ENCODE measurements around the gene PDGFB.

PDGFB gene

GRCh38 chr22:39194098-39194497 is 50.7 kb downstream of the PDGFB start:
- DNase-seq = no peak

DNA sequence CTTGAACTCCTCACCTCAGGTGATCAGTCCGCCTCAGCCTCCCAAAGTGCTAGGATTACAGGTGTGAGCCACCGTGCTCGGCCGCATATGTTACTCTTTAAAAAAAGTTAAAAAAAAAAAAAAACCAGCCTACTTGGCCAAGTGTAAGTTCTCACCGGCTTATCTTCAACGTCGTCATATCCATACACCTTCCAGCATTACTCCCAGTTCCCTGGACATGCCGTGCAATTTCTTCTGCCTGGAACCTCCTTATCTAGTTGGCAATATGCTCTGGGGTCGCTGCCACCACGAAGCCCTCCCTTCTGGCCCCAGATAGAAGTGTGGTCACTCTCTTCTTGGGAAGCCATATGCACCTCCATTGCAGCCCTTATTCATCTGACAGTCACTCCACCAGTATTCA is 56.0 kb downstream of the PDGFB start:
- DNase-seq = no peak

DNA sequence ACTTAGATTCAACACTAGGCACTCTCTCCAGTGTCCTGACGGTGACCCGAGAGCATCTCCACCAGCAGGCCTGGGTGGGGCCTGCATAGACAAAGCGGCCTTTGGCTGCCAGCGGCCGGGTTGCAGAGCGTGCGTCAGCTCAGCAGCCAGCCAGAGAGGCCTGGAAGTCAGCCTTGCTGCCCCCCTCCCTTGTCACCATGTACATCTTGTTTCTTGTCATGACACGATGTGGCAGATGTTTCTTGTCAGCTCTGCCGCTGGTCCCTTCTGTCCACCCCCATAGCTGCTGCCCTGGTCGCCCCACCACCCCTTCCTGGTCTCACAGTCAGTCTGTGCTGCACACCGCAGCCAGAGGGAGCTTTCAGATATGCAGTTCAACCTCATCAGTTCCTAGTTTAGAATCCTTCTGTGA is 59.2 kb downstream of the PDGFB start:
- DNase-seq = no peak

DNA sequence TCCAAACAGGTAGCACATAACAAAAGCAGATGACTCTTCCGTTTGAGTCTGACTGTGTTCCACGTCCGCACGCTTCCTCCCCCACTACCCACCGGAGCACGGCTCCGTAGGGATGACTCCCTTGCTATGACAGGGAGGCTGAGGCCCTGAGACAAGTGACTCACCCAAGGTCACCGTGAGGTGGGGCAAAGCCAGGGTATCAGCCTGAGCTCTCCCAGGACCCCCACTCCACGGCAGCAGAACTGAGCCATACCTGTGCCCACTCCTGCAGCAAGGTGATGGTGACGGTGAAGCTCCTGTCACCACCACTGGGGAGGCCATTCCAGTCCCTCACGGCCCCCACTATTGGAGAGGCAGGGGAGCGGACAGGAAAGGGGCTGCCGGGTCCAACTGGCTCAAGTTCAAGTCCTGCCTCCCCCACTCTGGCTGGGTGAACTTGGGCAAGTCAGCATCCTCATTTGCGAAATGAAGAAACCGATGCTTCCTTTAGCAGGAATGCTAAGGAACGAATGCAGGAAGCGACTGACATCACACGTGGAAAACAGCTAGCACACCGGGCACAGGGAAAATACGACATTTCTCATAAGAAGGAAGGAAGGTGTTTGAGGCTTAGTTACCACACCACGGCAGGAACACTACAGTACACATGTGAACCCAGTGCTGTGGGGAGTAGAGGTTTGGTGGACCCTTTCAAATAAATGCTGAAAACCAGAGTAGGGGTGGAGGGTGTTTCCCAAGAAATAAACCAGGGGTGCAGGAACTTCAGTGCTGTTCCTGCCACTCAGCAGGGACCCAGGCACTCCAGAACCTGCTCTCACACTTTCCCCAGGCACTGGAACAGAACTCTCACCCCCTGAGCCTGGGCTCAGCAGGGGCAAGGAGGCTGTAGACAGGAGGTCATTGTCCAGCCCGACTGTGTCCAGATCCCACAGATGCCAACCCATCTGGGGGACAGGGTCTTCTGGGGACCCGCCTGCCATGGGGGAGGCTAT is 59.9 kb downstream of the PDGFB start:
- no peak for DNase-seq

GRCh38 chr22:39183991-39184585 is 60.7 kb downstream of the PDGFB start:
- DNase-seq = peak; percentile 60

DNA sequence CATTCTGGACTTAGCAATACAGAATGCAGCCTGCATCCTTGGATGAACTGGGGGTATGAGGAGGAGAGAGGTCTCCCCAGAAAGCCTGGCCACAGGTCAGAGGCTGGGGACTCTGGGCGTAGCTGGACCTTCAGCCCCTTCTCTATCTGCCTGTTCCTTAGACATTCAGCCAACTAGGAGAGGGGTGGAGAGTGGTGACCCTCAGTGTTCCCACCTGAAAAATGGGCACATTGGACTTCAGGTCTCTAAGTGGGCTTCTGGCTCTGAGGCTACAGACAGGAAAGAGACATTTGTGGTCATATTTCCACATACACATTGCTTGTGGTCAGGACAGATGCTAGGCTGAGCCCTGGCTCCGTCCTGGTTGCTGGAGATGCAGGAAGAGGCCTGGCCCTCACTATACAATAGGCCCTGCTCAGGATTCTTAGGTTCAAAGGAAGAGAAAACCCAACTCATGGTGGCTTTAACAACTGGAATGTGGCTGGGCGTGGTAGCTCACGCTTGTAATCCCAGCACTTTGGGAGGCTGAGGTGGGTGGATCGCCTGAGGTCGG is 62.2 kb downstream of the PDGFB start:
- no peak for DNase-seq

DNA sequence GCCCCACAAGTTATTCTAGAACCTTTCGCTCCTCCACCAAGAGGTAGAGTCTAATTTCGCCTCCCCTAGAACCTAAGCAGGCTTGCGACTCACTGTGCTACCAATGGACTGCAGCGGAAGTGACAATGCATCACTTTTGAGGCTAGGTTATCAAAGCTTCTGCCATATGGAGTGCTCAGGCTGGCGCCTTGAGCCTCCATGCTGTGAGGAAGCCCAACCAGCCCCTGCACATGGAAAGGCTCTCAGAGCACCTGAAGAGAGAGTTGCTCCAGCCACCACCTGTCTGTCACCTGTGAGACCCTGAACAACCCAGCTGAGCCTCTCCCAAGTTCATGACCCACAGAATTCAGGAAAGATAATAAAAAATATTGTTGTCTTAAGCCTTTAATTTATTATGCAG is 63.0 kb downstream of the PDGFB start:
- no peak for DNase-seq

DNA sequence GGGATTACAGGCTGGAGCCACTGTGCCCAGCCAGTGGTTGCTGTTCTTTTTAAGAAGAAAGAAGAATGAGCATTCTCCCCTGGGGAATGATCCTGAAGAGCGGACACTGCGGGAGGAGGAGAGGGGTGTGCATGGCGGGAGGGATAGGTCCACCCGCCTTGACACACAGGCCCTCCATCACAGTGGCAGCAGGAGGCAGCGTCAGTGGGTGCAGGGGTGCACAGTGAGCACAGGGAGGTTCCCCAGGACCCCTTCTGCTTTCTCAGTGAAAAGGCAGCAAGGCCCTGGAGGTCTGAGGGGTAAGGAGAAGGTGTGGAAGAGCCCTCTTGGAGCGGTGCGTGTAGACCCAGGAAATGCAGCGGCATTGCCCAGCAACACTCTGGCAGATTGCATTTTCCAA is 63.4 kb downstream of the PDGFB start:
- DNase-seq = no peak

GRCh38 chr22:39179841-39180335 is 64.9 kb downstream of the PDGFB start:
- no peak for DNase-seq

DNA sequence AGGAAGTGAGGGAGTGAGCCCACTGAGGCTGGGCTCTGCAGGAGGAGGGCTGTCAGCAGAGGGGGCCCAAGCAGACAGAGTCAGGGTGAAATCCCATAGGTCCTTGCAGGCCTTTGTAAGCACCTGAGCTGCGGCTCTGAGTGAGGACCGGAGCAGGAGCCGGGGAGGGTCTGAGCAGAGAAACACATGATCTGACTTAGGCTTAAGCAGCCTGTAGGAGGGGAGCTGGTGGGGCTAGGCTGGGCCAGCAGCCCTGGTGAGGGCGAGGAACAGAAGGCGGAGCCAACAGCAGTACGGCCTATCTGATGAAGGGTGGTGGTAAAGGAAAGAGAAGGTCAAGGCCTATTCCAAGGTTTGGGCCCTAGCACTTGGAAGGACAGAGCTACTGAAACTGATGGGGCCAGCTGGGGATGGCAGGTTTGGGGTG is 65.4 kb downstream of the PDGFB start:
- no peak for DNase-seq

GRCh38 chr22:39178206-39179111 is 66.3 kb downstream of the PDGFB start:
- DNase-seq = no peak

DNA sequence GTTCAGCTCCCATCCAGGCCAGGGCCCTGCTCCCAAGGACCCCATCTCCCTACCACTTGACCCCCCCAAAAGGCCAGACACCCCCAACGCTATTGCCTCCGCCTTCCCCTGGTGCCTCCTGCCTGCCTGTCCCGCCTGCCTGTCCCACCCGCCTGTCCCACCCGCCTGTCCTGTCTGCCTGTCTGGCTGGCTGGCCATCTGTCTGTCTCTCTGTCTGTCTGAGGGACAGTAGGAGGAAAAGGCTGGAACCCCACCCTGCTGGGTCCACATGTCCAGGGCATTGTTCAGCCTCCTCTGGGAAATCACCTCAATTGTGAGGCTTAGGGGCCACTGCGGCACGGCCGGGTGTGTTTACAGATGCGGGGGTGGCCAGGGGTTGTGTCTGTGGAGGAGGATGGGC is 67.0 kb downstream of the PDGFB start:
- no peak for DNase-seq

DNA sequence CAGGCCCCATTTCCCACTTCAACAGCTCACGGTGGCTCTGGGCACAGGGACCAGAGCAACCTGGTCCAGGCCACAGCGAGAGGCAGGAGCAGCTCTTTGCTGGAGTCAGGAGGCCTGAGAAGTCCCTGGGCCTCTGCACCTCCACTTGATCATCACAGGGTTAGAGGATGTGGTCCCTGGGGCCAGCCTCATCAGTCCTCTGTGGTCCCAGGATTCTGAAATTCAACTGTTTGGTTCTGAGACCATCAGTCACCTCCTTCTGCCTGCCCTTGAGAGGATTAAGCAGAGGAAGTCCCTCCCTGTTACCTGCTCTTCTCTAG is 67.4 kb downstream of the PDGFB start:
- DNase-seq = no peak

DNA sequence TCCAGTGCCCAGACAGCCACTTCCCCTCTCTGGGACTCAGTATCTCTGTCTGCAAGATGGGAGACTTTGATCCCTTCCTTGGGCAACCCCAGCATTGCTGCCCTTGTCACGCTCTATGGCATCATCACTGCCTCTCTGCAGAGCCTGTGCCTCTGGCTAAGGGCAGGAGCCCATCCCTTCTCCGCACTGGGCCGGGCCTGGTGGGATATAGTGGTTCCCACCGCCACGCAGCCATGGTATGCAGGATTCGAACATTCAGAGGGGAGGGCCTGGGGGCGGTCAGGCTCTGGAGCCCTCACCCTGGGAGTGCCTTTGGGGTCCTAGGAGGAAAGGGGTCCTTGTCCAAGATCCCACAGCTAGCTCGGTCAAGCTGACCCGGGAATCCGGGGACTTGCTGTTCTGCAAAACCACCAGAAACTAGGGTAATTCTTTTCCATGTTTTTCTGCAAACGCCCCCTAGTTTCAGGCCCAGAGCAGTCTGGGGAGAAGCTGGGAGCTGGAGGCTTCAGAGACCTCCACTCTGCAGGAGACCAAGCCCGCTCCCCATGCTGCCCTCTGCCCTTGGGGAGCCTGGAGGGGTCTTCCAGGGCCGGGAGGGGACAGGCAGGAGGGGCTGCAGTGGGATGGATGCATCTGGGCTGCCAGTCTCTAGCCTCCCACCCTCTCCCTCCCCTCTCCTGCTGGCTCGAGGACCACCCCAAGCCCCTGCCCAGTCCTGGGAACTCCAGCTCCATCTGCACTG is 67.9 kb downstream of the PDGFB start:
- DNase-seq = no peak

GRCh38 chr22:39176143-39176713 is 68.6 kb downstream of the PDGFB start:
- DNase-seq = no peak

DNA sequence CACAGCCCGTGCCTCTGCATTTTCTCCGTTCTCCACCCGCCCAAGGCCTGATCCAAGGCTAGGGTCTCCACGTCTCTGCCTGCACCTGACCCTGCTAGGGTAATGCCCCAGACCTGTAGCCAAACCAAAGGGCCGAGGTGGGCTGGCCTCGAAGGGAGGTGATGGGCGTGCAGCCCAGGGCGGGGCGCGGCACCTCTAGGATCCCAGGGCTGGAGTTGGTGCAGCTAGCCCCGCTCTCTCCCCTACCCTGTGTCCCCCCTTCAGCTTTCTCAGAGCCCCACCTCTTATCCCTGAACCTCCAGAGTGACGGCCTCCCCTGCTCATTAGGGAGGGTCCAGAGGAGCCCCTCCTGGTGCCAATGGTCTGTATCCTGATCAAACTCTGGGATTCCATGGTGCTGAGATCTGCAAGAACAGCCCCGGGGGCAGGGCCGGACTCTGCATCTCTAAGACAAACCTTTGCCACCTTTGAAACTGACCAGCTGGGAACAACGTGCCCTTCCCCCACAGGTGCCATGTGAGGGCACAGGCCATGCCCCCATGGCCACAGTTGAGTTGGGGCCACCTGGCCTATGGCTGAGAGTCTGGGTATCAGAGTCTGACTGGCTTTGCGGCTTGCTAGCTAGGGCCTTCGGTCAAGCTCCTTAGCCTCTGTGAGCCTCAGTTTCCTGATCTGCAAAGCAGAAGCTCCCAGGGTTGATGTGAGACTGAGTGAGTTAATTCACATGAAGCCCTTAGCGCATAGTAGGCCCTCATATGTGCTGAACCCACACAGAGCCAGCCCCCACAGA is 69.2 kb downstream of the PDGFB start:
- DNase-seq = no peak

DNA sequence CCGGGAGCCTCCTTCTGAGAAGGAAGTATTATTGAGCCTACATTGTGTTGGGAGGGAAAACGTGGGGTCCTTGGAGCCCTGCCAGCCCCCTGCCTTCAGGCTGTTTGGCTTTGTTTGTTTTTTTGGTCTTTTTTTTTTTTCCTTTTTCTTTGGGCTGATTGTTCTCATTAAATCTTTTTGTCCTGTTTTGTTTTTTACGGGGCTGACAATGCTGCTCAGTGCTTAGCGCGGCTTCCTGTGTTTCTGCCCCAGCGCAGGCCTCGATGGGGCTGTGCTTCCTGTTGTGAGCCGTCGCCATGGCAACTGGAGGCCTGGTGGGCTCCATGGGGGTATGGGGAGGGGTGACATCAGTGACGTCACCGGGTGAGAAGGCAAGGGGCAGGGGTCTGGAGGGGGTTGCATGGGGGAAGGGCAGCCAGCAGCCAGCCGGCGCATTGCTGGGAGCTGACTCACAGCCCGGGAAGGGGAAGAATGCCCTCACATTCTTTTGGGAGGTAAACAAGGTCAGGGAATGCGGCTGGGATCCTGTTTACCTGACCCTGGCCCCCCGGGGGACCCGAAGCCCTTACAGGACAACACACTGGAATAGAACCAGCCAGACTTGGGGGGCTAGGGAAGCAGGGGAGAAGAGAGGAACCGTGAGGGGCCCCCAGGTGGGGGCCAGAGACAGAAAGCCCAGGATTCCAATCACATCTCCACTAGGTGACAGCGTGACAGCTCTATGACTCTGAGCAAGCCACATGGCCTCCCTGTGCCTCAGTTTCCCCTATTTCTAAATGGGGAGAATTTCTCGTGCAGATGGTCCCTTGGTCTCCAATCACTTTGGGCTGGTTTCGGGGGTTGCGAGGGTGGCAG is 70.1 kb downstream of the PDGFB start:
- DNase-seq = no peak

DNA sequence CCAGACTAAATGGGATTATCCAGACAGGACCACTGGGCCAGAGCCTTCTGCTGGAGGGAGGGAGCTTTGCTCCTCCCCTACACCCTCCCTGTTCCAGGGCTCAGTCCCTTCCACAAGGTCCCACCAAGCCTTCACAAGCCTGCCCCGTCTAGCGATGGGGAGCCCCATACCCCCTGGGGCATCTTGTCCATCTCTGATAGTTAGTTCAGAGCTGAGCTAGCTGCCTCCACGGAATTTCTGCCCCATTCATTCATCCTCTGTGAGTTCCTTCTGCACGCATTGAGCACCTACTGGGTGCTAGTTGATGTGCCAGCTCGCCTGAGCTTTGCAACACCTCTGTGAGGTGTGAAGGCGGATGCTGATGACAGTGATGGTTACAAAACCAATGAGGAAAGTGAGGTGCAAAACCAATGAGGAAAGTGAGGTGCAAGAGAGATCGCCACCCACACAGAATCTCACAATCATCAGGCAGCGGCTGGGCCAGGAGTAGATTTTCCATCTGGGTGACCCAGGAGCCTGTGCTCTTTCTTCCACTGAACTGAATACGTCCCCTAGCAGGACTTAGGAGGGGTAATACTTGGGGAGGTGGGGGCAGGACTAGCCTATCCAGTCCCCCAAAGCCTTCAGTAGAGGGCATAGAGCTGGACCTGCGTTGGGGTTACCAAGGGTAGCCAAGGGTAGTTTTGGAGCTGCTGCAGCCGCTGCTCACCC is 70.8 kb downstream of the PDGFB start:
- no peak for DNase-seq
